EL (cell line): ENCODE results near the gene MARK3.
A peak's percentile ranks its signal among the peaks of the same experiment; 100 is the strongest.

Source experiments
- DNase-seq: peaks from one replicate; pipeline ENCODE4 v3.0.0-alpha.2; 2016

MARK3 gene

GRCh38 chr14:103398427-103399195, 13.4 kb downstream of the MARK3 start:
- DNase-seq, result peak; percentile 60

- no peak for DNase-seq
These were observed 15.3 kb downstream of the MARK3 start for GRCh38 chr14:103400537-103400936.

GRCh38 chr14:103401223-103402214, 16.3 kb downstream of the MARK3 start:
- DNase-seq, result peak; percentile 89

- peak; percentile 60 for DNase-seq
These were observed 17.5 kb downstream of the MARK3 start for GRCh38 chr14:103402695-103403094.

GRCh38 chr14:103404032-103404918, 19.1 kb downstream of the MARK3 start:
- no peak for DNase-seq

GRCh38 chr14:103404920-103405319, 19.7 kb downstream of the MARK3 start:
- no peak for DNase-seq

- DNase-seq, result no peak
These were observed 23.4 kb downstream of the MARK3 start for GRCh38 chr14:103408491-103409155.

- DNase-seq, result no peak
These were observed 31.7 kb downstream of the MARK3 start for GRCh38 chr14:103416916-103417315.

GRCh38 chr14:103418481-103418818, 33.2 kb downstream of the MARK3 start:
- DNase-seq, result peak; percentile 79

- no peak for DNase-seq
These were observed 36.3 kb downstream of the MARK3 start for GRCh38 chr14:103421556-103421955.

GRCh38 chr14:103423050-103423461, 37.8 kb downstream of the MARK3 start:
- DNase-seq, result peak; percentile 82

- peak; percentile 89 for DNase-seq
These were observed 42.5 kb downstream of the MARK3 start for GRCh38 chr14:103427485-103428443.

- no peak for DNase-seq
These were observed 43.7 kb downstream of the MARK3 start for GRCh38 chr14:103428723-103429556.

- DNase-seq, result no peak
These were observed 45.1 kb downstream of the MARK3 start for GRCh38 chr14:103430358-103430757.

GRCh38 chr14:103432627-103433026, 47.4 kb downstream of the MARK3 start:
- DNase-seq, result no peak

GRCh38 chr14:103433916-103434563, 48.8 kb downstream of the MARK3 start:
- no peak for DNase-seq

- no peak for DNase-seq
These were observed 49.7 kb downstream of the MARK3 start for GRCh38 chr14:103434868-103435442.

- peak; percentile 47 for DNase-seq
These were observed 51.3 kb downstream of the MARK3 start for GRCh38 chr14:103436533-103436932.

GRCh38 chr14:103442288-103442687, 57.1 kb downstream of the MARK3 start:
- DNase-seq, result peak; percentile 27
